HepG2 (cell line): ENCODE data around the gene KCNK7. TPM values are rescaled to one million over a fixed set of nuclear protein-coding genes. Genes with fewer than 3 reads are reported as not detected.

Experiments used
- AHDC1 ChIP-seq: sonication (generic); formaldehyde crosslinking; IDR thresholded peaks from 2 replicates; pipeline ENCODE4 v1.5.1; 2020; ENCODE audit warnings: mild to moderate bottlenecking, missing genetic modification reagents, borderline replicate concordance
- BCL3 ChIP-seq: sonication (generic); formaldehyde crosslinking; IDR thresholded peaks from 2 replicates; pipeline ENCODE4 v1.5.1; 2020; ENCODE audit warnings: mild to moderate bottlenecking, missing genetic modification reagents, moderate library complexity
- BCLAF1 ChIP-seq: fragments of 450-650 bp; IDR thresholded peaks from 2 replicates; pipeline ENCODE4 v1.6.1; 2017; ENCODE audit warnings: mild to moderate bottlenecking
- CEBPZ ChIP-seq: IDR thresholded peaks from 2 replicates; pipeline ENCODE4 v1.6.1; 2012; ENCODE audit warnings: low read length, improper control_type of control experiment
- CHD4 ChIP-seq: fragments of 200-600 bp; sonication (generic); IDR thresholded peaks from 2 replicates; pipeline ENCODE4 v1.7.0; 2017; ENCODE audit warnings: mild to moderate bottlenecking, low read length, borderline replicate concordance
- FOXK2 ChIP-seq: fragments of 450-650 bp; IDR thresholded peaks from 2 replicates; pipeline ENCODE4 v1.6.1; 2016
- HMGXB4 ChIP-seq, 2 experiments: sonication (generic) in 1 of 2; formaldehyde crosslinking in 1 of 2; IDR thresholded peaks; 2 replicates each; pipeline versions ENCODE4 v1.4.0 to v1.6.1; 2018 to 2020; ENCODE audit warnings: missing genetic modification reagents in 2 of 2, borderline replicate concordance in 1 of 2, low read depth in 1 of 2, mild to moderate bottlenecking in 1 of 2, missing biosample characterization in 1 of 2
- JDP2 ChIP-seq: sonication (generic); formaldehyde crosslinking; IDR thresholded peaks from 2 replicates; pipeline ENCODE4 v1.8.1; 2022; ENCODE audit warnings: missing genetic modification reagents, borderline replicate concordance
- KDM4B ChIP-seq: sonication (generic); formaldehyde crosslinking; IDR thresholded peaks from 2 replicates; pipeline ENCODE4 v1.4.0; 2020; ENCODE audit warnings: missing genetic modification reagents
- POGZ ChIP-seq: sonication (generic); formaldehyde crosslinking; IDR thresholded peaks from 2 replicates; pipeline ENCODE4 v1.4.0; 2020; ENCODE audit warnings: mild to moderate bottlenecking, missing genetic modification reagents
- SSRP1 ChIP-seq: IDR thresholded peaks from 2 replicates; pipeline ENCODE4 v1.6.1; 2016; ENCODE audit warnings: control low read depth
- ZMYM2 ChIP-seq: sonication (generic); formaldehyde crosslinking; IDR thresholded peaks from 2 replicates; pipeline ENCODE4 v1.8.0; 2022; ENCODE audit warnings: mild to moderate bottlenecking, missing genetic modification reagents
- ZNF264 ChIP-seq: sonication (generic); formaldehyde crosslinking; IDR thresholded peaks from 2 replicates; pipeline ENCODE4 v1.4.0; 2020; ENCODE audit warnings: missing genetic modification reagents
- ZNF749 ChIP-seq: sonication (generic); formaldehyde crosslinking; IDR thresholded peaks from 2 replicates; pipeline ENCODE4 v1.8.0; 2022; ENCODE audit warnings: mild to moderate bottlenecking, missing genetic modification reagents, moderate library complexity, borderline replicate concordance
- polyA plus RNA-seq, 8 experiments: library from polyadenylated mRNA; depleted of rRNA in 3 of 8; stranded (reverse) in 7 of 8; unstranded in 1 of 8; fragments of >200 nt; fragmentation: Illumina TruSeq in 4 of 8; extraction: Trizol in 4 of 8; gene quantifications; 2 replicates each; pipeline versions ENCODE4 v1.2.1 to v1.2.3, GENCODE V29; 2011 to 2016; ENCODE audit warnings: low read depth in 4 of 8, missing spikeins in 1 of 8, mixed read lengths in 1 of 8; ENCODE audit not compliant: insufficient read depth in 1 of 8
- total RNA-seq, 5 experiments: library from RNA; depleted of rRNA; stranded (reverse); fragments of >200 nt; fragmentation: Illumina TruSeq; extraction: Trizol; gene quantifications; 2 replicates each; pipeline ENCODE4 v1.2.3, GENCODE V29; 2016; ENCODE audit warnings: low read depth in 1 of 5

KCNK7 gene
- total and polyA plus RNA-seq, 2 of the 13 experiments (the other 11 are each of a cell fraction or from before 2014, with no cell fraction given) = 0.11 TPM; not detected in 1

- TF ChIP-seq BCLAF1 (no peak), ZNF264 (CRISPR knock-in tag) (no peak), KDM4B (CRISPR knock-in tag) (no peak), CEBPZ (no peak), JDP2 (CRISPR knock-in tag) (no peak), ZMYM2 (no peak), SSRP1 (CRISPR knock-in tag) (no peak), AHDC1 (CRISPR knock-in tag) (no peak), POGZ (CRISPR knock-in tag) (no peak), HMGXB4 (CRISPR knock-in tag; IDR thresholded peaks at IDR 0.05; ENCODE audit: borderline replicate concordance in 1 of 2, low read depth in 1 of 2) (no peak; a peak in 1 of 4 replicates), CHD4 (no peak), FOXK2 (no peak), BCL3 (CRISPR knock-in tag) (no peak), ZNF749 (CRISPR knock-in tag) (no peak)
Observed at GRCh38 chr11:65558930-65559509, 36.6 kb downstream of the KCNK7 start (continued).
